Lower lobe of right lung (tissue), 2 donors: ENCODE results near the gene RTRAF. TPM values are rescaled to one million over a fixed set of nuclear protein-coding genes. Genes with fewer than 3 reads are reported as not detected.

Experiments used
- ATAC-seq, 2 donors: fragments of 200-7000 bp; cut with Tn5 transposase; one replicate each; pipeline ENCODE4 v1.9.1; 2020 to 2022; ENCODE audit warnings: mild to moderate bottlenecking in 2 of 2, moderate library complexity in 2 of 2
- DNase-seq: peaks from one replicate; pipeline ENCODE4 v3.0.0-alpha.2; 2020
- H3K27ac ChIP-seq: fragments of 200-600 bp; one replicate; pipeline ENCODE4 v1.8.0; 2022
- H3K27me3 ChIP-seq: fragments of 200-600 bp; one replicate; pipeline ENCODE4 v1.8.0; 2022; ENCODE audit warnings: low read depth
- H3K36me3 ChIP-seq: fragments of 200-600 bp; one replicate; pipeline ENCODE4 v1.8.0; 2022; ENCODE audit warnings: mild to moderate bottlenecking
- H3K4me1 ChIP-seq: fragments of 200-600 bp; one replicate; pipeline ENCODE4 v1.8.0; 2022
- H3K4me3 ChIP-seq: fragments of 200-600 bp; one replicate; pipeline ENCODE4 v1.8.0; 2022; ENCODE audit warnings: mild to moderate bottlenecking
- H3K9me3 ChIP-seq: fragments of 200-600 bp; one replicate; pipeline ENCODE4 v1.8.0; 2022
- intact Hi-C: fragments of 100-400 bp; cut with DNase I; formaldehyde crosslinking; loops from one replicate; pipeline ENCODE4 v1.11.0; 2022
- total RNA-seq: library from RNA; stranded (reverse); fragmentation: NEBNext Ultra II Directional; extraction: Animal tissue kit (Norgen Biotek cat#: 25700); gene quantifications from one replicate; pipeline ENCODE4 v1.2.1, GENCODE V29; 2021
- TF ChIP-seq, protein P1 (sequence below): fragments of 200-600 bp; IDR thresholded peaks from one replicate; pipeline ENCODE4 v1.8.0; 2022; ENCODE audit warnings: antibody characterized with exemption, mild to moderate bottlenecking
- donor health status: DM: no; HTN: yes; CAD: no; lungs with severe emphysema.

RTRAF gene
- total RNA-seq, 1 donor from 2014 or later, result 124 TPM

DNA sequence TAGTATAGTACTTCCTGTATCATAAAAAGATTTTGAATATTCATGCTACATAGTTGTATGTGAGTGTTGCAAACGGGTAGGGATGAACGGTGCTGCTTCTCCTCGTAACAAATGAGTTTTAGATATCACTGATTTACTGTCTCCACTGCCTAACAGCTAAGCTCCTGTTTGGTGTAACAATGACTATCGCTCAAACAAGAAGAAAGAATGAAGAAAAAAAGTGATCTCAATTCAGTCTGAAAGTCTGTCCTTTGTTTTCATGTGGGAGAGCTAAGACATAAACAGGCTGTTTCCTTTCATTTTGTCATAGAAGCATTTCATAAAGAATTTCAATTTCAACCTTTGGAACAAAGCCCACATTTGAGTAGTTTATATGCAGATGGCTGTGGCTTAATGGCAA, 26.1 kb upstream of the RTRAF start:
- DNase-seq, result no peak
- H3K4me3 ChIP-seq, result no peak overlapping the region
- no peaks in the 10 kb centered on the region for H3K4me1 ChIP-seq
- TF ChIP-seq, protein P1, sequence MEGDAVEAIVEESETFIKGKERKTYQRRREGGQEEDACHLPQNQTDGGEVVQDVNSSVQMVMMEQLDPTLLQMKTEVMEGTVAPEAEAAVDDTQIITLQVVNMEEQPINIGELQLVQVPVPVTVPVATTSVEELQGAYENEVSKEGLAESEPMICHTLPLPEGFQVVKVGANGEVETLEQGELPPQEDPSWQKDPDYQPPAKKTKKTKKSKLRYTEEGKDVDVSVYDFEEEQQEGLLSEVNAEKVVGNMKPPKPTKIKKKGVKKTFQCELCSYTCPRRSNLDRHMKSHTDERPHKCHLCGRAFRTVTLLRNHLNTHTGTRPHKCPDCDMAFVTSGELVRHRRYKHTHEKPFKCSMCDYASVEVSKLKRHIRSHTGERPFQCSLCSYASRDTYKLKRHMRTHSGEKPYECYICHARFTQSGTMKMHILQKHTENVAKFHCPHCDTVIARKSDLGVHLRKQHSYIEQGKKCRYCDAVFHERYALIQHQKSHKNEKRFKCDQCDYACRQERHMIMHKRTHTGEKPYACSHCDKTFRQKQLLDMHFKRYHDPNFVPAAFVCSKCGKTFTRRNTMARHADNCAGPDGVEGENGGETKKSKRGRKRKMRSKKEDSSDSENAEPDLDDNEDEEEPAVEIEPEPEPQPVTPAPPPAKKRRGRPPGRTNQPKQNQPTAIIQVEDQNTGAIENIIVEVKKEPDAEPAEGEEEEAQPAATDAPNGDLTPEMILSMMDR, result no peak
- intact Hi-C loops, result no loop called here
- H3K9me3 ChIP-seq, result peaks cover 4% of the 10 kb centered on the region
- ATAC-seq, result no peak
- no peak overlapping the region for H3K27ac ChIP-seq
- no peaks in the 10 kb centered on the region for H3K27me3 ChIP-seq
- no peaks in the 10 kb centered on the region for H3K36me3 ChIP-seq

DNA sequence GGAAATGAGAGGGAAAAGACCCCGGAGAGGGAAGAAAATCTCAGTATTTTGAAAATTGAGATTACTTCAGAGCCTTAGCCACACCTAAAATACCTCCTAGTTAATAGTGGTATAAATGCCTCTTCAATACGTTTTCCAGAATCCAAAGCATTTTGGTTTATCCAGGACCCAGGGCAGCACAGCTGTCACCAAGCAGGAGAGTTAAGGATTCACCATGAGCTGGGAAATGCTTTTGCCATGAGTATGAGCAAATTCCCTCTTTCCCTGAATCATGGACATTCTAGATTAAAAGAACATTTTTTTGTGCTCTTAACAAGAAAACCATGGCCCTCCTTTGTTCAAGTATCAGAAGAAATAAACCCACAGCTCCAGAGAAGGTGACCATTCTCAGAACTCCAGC, 21.8 kb upstream of the RTRAF start:
- Histone ChIP-seq H3K27me3 (no peaks in the 10 kb centered on the region), H3K36me3 (no peaks in the 10 kb centered on the region), H3K4me1 (no peaks in the 10 kb centered on the region), H3K27ac (no peak overlapping the region), H3K9me3 (no peaks in the 10 kb centered on the region), H3K4me3 (no peak overlapping the region)
- intact Hi-C loops, result no loop called here
- ATAC-seq (no peak), DNase-seq (no peak)
- TF ChIP-seq, protein P1, result no peak

DNA sequence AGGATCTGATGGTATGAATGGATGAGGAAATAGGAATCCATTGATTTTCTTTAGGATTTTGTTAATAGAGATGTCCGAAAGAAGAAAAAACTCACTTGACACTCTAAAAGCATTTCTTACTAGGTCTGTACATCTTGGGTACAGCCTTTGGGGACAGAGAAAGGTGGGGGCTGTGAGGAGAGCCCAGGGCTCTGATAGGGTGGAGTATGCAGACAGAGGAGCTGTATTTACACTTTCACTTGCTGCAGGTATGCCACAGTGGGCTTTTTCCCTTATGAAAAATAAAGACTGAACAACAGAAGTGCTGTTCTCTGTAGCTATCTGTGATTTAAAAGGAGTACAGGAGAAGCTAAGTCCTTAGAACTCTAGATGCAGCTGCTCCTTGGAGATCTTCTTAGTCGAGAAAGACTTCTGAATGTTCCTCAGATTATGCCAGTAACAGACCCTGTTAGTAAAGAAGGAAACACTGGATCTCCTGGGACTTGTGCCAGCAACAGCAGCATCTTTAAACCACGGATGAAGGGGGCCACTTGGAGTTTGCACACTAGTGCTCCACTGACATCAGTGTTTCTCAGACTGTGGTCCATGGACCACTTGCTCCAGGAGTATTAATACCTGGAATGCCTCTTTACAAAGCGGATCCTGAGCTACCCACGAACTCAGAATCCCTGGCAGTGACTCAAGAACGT, 19.4 kb upstream of the RTRAF start:
- H3K4me1 ChIP-seq, result no peaks in the 10 kb centered on the region
- H3K4me3 ChIP-seq, result no peak overlapping the region
- intact Hi-C loops, result no loop called here
- no peaks in the 10 kb centered on the region for H3K27me3 ChIP-seq
- H3K27ac ChIP-seq, result no peak overlapping the region
- DNase-seq, result no peak
- H3K36me3 ChIP-seq, result no peaks in the 10 kb centered on the region
- no peaks in the 10 kb centered on the region for H3K9me3 ChIP-seq
- TF ChIP-seq, protein P1, result no peak
- ATAC-seq, result no peak

DNA sequence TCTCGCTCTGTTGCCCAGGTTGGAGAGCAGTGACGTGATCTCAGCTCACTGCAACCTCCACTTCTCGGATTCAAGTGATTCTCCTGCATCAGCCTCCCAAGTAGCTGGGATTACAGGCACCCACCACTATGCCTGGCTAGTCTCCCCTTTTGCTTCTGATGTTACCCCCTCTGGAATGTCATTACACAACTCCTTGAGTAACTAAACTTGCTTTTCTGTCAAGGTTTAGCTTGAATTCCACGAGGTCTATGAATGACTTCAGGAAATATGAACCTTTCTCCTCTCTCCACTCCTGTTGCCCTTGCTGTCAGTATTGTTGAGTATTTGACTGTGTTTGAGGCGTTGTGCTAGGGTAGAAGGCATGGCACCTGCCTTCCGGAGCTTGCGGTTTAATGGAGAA, 16.8 kb upstream of the RTRAF start:
- intact Hi-C loops, result no loop called here
- TF ChIP-seq, protein P1, result no peak
- Histone ChIP-seq H3K36me3 (no peaks in the 10 kb centered on the region), H3K4me1 (no peaks in the 10 kb centered on the region), H3K27me3 (no peaks in the 10 kb centered on the region), H3K9me3 (no peaks in the 10 kb centered on the region), H3K27ac (no peak overlapping the region), H3K4me3 (no peak overlapping the region)
- DNase-seq (no peak), ATAC-seq (no peak)

DNA sequence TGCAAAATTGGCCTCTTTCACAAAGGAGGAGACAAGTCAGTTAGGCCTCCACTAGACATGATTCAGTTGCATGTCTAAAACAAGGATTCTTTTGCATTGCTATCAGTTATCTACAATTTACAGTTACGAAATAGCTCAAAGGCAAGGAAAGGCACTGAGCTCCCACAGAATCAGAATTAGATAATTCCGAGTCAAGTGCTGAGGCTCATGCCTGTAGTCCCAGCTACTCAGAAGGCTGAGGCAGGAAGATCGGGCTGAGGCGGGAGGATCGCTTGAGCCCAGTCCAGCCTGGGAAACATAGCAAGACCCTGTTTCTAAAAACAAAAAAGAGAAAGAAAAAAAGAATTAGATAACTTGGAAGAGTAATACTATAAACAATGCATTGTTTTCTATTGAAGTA, 12.3 kb upstream of the RTRAF start:
- intact Hi-C loops, result no loop called here
- H3K4me1 ChIP-seq, result no peaks in the 10 kb centered on the region
- ATAC-seq (no peak), DNase-seq (no peak)
- TF ChIP-seq, protein P1, result no peak
- H3K27me3 ChIP-seq, result no peaks in the 10 kb centered on the region
- no peak overlapping the region for H3K27ac ChIP-seq
- H3K36me3 ChIP-seq, result no peaks in the 10 kb centered on the region
- H3K4me3 ChIP-seq, result no peak overlapping the region
- no peaks in the 10 kb centered on the region for H3K9me3 ChIP-seq
